ENCODE measurements around the gene ARNT2. TPM values are rescaled to one million over a fixed set of nuclear protein-coding genes. Genes with fewer than 3 reads are reported as not detected.
A peak's percentile ranks its signal among the peaks of the same experiment; 100 is the strongest.

ARNT2 gene
- total RNA-seq, 1 donor from 2014 or later: 6.4 TPM

- TF ChIP-seq, protein P1, sequence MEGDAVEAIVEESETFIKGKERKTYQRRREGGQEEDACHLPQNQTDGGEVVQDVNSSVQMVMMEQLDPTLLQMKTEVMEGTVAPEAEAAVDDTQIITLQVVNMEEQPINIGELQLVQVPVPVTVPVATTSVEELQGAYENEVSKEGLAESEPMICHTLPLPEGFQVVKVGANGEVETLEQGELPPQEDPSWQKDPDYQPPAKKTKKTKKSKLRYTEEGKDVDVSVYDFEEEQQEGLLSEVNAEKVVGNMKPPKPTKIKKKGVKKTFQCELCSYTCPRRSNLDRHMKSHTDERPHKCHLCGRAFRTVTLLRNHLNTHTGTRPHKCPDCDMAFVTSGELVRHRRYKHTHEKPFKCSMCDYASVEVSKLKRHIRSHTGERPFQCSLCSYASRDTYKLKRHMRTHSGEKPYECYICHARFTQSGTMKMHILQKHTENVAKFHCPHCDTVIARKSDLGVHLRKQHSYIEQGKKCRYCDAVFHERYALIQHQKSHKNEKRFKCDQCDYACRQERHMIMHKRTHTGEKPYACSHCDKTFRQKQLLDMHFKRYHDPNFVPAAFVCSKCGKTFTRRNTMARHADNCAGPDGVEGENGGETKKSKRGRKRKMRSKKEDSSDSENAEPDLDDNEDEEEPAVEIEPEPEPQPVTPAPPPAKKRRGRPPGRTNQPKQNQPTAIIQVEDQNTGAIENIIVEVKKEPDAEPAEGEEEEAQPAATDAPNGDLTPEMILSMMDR (IDR thresholded peaks at IDR 0.05): no peak
- H3K27ac ChIP-seq: peak overlapping the region in 1 of 2 donors; percentile 34
Measured at GRCh38 chr15:80495401-80495942, 91.3 kb downstream of the ARNT2 start.

DNA sequence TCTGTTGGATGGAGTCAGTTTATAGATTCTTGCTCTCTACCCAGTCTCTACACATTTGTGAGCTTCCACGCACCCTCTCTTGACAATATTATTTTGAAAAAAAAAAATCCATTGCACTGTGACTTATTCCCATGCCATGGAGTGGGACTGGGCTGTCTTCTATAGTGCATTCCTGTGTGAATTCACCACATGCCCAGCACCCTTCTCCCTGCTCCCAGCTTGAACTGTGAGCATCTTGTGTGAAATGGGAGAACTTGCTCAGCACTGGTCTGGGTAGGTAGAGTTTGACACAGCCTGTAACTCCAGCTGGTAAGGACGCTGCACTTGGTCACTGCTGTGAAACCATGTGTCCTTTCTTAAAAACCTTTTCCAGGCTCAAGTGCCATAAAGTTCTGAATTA lies 91.9 kb downstream of the ARNT2 start:
- no peak for DNase-seq (ENCODE audit: low spot score in 2 of 2)
- TF ChIP-seq, protein P1 (IDR thresholded peaks at IDR 0.05): no peak
- no peaks in the 10 kb centered on the region for H3K9me3 ChIP-seq
- no peak overlapping the region for H3K27ac ChIP-seq
- intact Hi-C loops (cut with DNase I): loop anchor here (10.0 kb wide), 1 partner anchor 479 kb away; no protein-coding TSS in a partner anchor
- no peak overlapping the region for H3K4me3 ChIP-seq
- H3K4me1 ChIP-seq: no peaks in the 10 kb centered on the region
- no peaks in the 10 kb centered on the region for H3K36me3 ChIP-seq
- H3K27me3 ChIP-seq: no peaks in the 10 kb centered on the region

More at GRCh38 chr15:80495401-80495942, 91.3 kb downstream of the ARNT2 start:
- Histone ChIP-seq H3K4me3 (no peak overlapping the region), H3K4me1 (no peaks in the 10 kb centered on the region), H3K27me3 (no peaks in the 10 kb centered on the region), H3K9me3 (no peaks in the 10 kb centered on the region), H3K36me3 (no peaks in the 10 kb centered on the region)
- no peak for DNase-seq (ENCODE audit: low spot score in 2 of 2)
- intact Hi-C loops (cut with DNase I): loop anchor here (10.0 kb wide), 1 partner anchor 479 kb away; no protein-coding TSS in a partner anchor

- Histone ChIP-seq H3K4me3 (no peak overlapping the region), H3K27me3 (no peaks in the 10 kb centered on the region), H3K27ac (no peak overlapping the region), H3K9me3 (no peaks in the 10 kb centered on the region), H3K4me1 (no peaks in the 10 kb centered on the region), H3K36me3 (no peaks in the 10 kb centered on the region)
- intact Hi-C loops (cut with DNase I): loop anchor here (10.0 kb wide), 1 partner anchor 478 kb away; no protein-coding TSS in a partner anchor
- DNase-seq (ENCODE audit: low spot score in 2 of 2): no peak
- TF ChIP-seq, protein P1 (IDR thresholded peaks at IDR 0.05): no peak
Measured at GRCh38 chr15:80497221-80497620, 93.0 kb downstream of the ARNT2 start.

GRCh38 chr15:80498652-80499051 lies 94.5 kb downstream of the ARNT2 start:
- Histone ChIP-seq H3K4me3 (no peak overlapping the region), H3K36me3 (no peaks in the 10 kb centered on the region), H3K4me1 (no peaks in the 10 kb centered on the region), H3K9me3 (no peaks in the 10 kb centered on the region), H3K27ac (no peak overlapping the region), H3K27me3 (no peaks in the 10 kb centered on the region)
- TF ChIP-seq, protein P1 (IDR thresholded peaks at IDR 0.05): no peak
- no peak for DNase-seq (ENCODE audit: low spot score in 2 of 2)
- intact Hi-C loops (cut with DNase I): loop anchor here (10.0 kb wide), 1 partner anchor 476 kb away; no protein-coding TSS in a partner anchor

- TF ChIP-seq, protein P1 (IDR thresholded peaks at IDR 0.05): no peak
- intact Hi-C loops (cut with DNase I): no loop called here
- no peak for DNase-seq (ENCODE audit: low spot score in 2 of 2)
Measured at GRCh38 chr15:80500021-80500420, 95.8 kb downstream of the ARNT2 start.

More at GRCh38 chr15:80500021-80500420, 95.8 kb downstream of the ARNT2 start:
- H3K4me1 ChIP-seq: no peaks in the 10 kb centered on the region
- no peak overlapping the region for H3K4me3 ChIP-seq
- H3K9me3 ChIP-seq: no peaks in the 10 kb centered on the region
- H3K27ac ChIP-seq: no peak overlapping the region
- no peaks in the 10 kb centered on the region for H3K27me3 ChIP-seq
- H3K36me3 ChIP-seq: no peaks in the 10 kb centered on the region
